SIG-M5 treated with dmso at 0.1 percent for 504 hours (cell line): ENCODE results near the gene OR52W1.
"Not testable (repeated sequence)": the region's sequence is repeated elsewhere in the genome, so short reads cannot be mapped to it uniquely, and the experiment has no call there.

Experiments
- DNase-seq: peaks from one replicate; lab custom pipeline; 2025; ENCODE audit not compliant: unreplicated experiment; lab: John Stamatoyannopoulos, UW

OR52W1 gene

GRCh38 chr11:6216501-6216900 lies 17.5 kb downstream of the OR52W1 start:
- DNase-seq = no peak

DNA sequence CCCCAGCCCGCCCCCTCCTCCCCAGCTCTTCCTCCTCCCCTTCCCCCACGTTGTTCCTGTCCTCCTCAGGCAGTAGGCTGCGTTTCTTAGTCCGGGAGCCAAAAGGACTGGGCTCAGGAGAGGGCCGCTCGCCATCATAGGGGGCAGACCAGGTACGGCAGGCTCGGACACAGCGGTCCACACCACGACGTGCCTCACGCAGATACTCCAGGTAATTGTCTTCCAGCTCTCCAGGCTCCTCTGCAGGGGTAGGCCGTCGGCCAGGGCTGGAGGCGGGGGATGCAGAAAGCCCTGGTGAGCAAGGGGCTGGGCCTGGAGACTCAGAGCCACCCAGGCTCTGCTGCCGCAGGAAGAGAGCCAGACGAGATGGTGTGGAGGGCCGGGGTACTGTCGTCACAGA lies 18.7 kb downstream of the OR52W1 start:
- no peak for DNase-seq

- DNase-seq = no peak
Observed at GRCh38 chr11:6219359-6219758, 20.3 kb downstream of the OR52W1 start.

DNA sequence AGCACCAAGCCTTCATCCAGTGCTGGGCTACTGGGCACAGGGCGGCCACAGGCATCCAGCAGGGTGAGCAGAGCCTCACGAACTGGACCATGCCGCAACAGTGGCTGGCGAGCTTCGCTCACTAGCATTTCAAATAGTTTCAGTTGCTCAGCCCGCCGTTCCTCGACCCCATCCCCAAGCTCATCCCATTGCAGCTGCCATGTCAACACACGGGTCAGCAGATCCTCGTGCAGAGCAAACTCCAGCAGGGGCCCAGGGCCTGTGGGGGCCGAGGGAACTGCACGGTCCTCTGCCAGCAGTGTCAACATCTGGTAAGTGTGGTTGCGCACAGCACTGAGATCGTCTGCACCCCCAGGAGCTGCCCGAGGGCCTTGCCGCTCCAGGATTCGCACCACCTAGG lies 24.8 kb downstream of the OR52W1 start:
- DNase-seq = no peak

- no peak for DNase-seq
Observed at GRCh38 chr11:6224421-6224820, 25.4 kb downstream of the OR52W1 start.

- no peak for DNase-seq
Observed at GRCh38 chr11:6225024-6225423, 26.0 kb downstream of the OR52W1 start.

- DNase-seq = peak; percentile 26
Observed at GRCh38 chr11:6225896-6226295, 26.9 kb downstream of the OR52W1 start.

DNA sequence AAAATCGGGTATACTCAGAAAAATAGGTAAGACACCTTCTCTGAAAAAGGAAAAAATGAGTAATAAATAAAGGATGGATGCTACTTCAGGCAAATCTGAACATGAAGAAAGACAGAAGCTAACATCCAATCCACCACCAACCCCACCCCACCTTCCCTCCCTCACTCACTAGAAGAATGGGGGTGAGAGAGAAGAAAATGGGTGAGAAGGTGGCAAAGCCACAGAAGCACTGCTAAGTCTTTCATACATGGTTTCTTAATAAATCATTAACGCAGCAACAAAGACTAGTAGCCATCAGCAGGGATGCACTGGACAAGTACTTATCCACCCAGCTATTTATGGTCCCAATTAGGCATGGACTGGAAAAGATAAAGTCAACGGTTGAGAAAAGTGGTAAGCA lies 29.5 kb downstream of the OR52W1 start:
- no peak for DNase-seq

- DNase-seq = no peak
Observed at GRCh38 chr11:6229911-6230310, 30.9 kb downstream of the OR52W1 start.

DNA sequence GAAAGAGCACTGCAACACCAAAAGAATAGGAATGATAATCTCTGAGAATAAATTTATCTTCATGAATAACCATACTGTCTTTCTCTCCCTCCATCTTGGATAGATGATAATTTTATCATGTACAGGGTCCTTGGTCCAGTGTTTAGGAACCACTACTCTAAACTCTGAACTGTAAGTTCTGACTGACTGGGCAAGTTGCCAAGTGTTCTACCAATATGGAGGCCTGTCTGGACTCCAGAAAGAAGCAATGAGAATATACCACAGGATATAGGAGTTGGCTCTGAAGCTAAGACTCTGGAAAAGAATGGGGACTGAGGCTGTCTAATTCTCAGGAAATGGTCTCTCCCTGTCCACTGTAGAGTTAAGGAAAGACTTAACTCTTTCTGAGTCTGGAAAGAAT lies 33.9 kb downstream of the OR52W1 start:
- DNase-seq = no peak

DNA sequence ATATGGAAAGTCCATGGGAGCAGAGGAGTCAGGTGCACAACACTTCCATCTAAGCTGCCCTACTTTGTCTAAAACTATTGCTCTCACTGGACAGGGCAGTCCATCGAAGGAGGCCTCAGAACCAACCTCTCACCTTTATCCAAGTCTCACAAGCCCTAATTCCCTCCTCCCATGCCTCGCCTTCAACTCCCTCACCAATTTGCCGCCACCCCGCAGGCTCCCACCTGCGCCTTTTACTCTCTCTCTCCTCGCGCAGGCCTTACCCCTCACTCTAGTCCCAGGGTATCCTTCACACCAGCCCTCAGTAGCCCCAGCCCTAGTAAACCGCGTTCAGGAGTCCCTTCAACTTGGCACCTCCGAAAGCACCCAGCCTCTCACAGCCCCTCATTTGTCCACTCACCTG lies 35.0 kb downstream of the OR52W1 start:
- DNase-seq = no peak

DNA sequence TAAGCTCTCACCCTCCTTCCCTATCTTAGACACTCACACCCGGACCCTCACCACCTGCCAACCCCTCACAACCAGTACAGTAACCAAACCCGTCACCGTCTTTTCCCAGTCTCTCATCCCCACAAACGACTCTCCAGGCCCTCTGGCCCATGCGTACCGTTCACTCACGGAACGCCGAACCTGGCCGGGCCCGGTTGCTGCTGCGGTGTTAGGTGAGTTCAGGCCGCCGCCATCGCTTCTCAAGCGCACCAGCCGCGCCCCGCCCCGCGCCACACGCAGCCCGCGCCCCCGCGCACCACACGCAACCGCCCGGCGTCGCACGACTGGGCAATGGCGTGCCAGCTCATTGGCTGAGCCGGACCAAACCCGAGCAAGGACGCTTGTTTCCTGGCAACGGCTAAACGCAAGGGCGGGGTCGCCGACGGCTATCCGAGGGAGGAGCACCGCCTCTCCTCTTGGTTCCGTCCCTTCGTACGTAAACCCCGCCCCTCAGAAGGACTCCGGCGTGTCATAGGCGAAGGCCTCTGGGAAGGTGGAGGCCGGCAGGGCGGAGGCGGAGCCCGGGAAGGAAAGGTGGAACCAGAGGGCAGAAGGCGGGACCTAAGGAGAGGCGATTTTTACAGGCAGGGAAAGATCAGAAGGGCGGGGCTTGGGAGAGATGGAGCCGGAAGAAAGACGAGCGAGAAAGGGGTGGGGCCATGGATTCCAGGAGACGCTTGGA lies 35.5 kb downstream of the OR52W1 start, which contains the start of gene FHIP1B:
FHIP1B (minus strand) TSS at position 250 of the 721 bp plus-strand sequence. CDS start 10,120 bp downstream, outside the sequence.
- peak; percentile 98 for DNase-seq

GRCh38 chr11:6237266-6237665 lies 38.2 kb downstream of the OR52W1 start:
- DNase-seq = no peak

DNA sequence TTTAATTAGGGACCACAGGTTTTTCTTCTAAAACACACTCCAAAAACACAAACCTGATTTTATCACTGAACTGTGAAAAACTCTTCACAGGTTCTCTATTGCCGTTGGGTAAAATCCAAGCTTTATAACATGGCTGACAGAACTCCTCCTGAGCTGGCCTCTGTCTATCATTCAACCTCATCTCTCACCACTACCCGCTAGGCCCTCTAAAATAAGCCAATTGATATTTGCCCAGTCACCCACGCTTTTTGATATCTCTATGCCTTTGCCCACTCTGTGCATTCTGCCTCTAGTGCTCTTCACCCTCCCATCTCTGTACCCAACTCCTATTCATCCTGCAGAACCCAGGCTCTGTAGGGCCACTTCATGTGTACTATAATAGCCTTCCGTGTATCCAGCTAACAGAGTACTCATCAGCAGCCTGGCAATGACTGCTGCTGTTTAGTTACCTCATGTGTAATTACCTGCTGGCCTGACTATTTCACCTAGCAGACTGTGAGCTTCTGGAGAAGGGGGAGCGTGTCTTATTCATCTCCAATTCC lies 38.8 kb downstream of the OR52W1 start:
- no peak for DNase-seq

DNA sequence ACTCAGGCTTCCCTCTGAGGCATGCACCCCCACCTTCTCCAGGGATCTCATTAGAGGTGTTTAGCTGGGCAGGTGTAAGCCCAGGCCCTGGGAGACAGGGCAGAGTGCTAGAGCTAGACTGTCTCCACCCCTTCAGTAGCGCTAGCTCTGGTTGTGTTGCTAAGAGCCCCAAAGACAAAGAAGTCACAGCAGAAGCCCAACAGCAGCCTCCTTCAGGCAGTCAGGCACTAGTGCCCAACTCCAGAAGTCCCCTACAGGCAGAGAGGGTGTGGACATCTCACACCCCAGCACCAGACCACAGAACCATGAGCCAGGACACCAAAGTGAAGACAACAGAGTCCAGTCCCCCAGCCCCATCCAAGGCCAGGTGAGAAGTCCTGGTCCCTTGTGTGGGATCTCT lies 39.9 kb downstream of the OR52W1 start, which contains the start of gene CNGA4:
CNGA4 (plus strand) TSS at position 188 of the 400 bp plus-strand sequence; CDS start at position 306, 118 bp downstream.
- DNase-seq = no peak

DNA sequence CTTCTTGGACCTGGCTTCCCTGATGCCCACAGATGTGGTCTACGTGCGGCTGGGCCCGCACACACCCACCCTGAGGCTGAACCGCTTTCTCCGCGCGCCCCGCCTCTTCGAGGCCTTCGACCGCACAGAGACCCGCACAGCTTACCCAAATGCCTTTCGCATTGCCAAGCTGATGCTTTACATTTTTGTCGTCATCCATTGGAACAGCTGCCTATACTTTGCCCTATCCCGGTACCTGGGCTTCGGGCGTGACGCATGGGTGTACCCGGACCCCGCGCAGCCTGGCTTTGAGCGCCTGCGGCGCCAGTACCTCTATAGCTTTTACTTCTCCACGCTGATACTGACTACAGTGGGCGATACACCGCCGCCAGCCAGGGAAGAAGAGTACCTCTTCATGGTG lies 41.1 kb downstream of the OR52W1 start:
- no peak for DNase-seq

DNA sequence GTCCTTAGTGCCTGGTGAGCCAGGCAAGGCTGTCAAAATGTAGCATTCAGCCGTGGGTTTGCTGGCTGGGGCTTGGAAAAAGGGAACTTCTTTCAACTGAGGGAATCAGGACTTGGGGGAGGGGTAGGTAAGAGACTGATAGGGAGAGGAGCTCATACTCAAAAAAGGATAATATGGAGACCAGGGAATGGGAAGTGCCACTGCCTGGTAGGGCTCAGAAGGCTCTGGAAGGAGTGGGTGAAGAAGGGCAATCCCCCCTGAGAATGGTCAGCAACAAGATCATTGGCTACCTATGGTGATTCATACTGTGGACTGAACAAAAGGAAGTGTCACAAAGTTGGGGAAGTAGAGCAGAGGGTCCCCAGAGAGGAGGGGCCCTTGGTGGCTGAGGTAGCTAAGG lies 41.8 kb downstream of the OR52W1 start:
- no peak for DNase-seq

- no peak for DNase-seq
Observed at GRCh38 chr11:6241316-6241715, 42.3 kb downstream of the OR52W1 start.

GRCh38 chr11:6245536-6245935 lies 46.5 kb downstream of the OR52W1 start:
- no peak for DNase-seq

DNA sequence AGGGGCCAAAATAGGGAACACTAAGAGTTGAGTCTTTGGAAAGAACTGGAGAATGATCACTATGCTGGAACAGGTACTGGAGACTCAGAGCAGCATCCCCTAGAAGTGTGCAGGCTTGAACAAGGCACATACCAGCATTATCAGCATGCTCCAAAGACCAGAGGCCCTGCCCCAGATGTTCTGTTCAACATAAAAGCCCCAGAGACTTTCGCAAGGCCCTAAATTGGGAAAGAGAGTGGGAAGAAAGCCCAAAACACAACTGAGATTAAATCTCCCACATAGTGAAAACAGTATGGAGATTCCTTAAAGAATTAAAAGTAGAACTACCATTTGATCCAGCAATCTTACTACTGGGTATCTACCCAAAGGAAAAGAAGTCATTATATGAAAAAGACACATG lies 49.2 kb downstream of the OR52W1 start:
- no peak for DNase-seq

DNA sequence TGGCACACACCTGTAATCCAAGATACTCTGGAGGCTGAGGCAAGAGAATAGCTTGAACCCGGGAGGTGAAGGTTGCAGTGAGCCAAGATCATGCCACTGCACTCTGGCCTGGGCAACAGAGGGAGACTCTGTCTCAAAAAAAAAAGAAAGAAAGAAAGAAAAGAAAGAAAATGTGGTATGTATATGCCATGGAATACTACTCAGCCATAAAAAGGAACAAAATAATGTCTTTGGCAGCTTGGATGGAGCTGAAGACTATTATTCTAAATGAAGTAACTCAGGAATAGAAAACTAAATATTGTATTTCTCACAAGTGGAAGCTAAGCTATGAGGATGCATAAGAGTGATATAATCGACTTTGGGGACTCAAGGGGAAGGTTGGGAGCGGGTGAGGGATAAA lies 49.9 kb downstream of the OR52W1 start:
- DNase-seq = not testable (repeated sequence)
